Natural killer cell (primary cell): ENCODE measurements around the gene ASCL4. TPM values are rescaled to one million over a fixed set of nuclear protein-coding genes. Genes with fewer than 3 reads are reported as not detected.

Experiments
- ATAC-seq, 3 donors: fragments of 150-1000 bp in 2 of 3; fragments of 200-7000 bp in 1 of 3; cut with Tn5 transposase; 1 replicate in 1 of 3; 2 replicates in 2 of 3; pipeline ENCODE4 v1.10.0; 2021; ENCODE audit warnings: mild to moderate bottlenecking in 2 of 3, moderate library complexity in 2 of 3
- DNase-seq, 2 donors: peaks; one replicate each; pipeline versions ENCODE4 v3.0.0 to v3.0.0-alpha.2; 2013 to 2021; ENCODE audit warnings: mixed read lengths in 1 of 2
- H3K27ac ChIP-seq: one replicate; pipeline ENCODE4 v1.5.1; 2013; ENCODE audit warnings: mild to moderate bottlenecking, low read length
- H3K27me3 ChIP-seq: one replicate; pipeline ENCODE4 v1.6.1; 2013; ENCODE audit warnings: low read length; ENCODE audit not compliant: control insufficient read depth, insufficient read depth
- H3K36me3 ChIP-seq: one replicate; pipeline ENCODE4 v1.6.1; 2013; ENCODE audit warnings: low read length; ENCODE audit not compliant: control insufficient read depth, insufficient read depth
- H3K4me1 ChIP-seq: one replicate; pipeline ENCODE4 v1.6.1; 2013; ENCODE audit warnings: low read length; ENCODE audit not compliant: control insufficient read depth, insufficient read depth
- H3K4me3 ChIP-seq: one replicate; pipeline ENCODE4 v1.5.1; 2013; ENCODE audit warnings: low read length
- H3K9me3 ChIP-seq: one replicate; pipeline ENCODE4 v1.6.1; 2013; ENCODE audit warnings: low read length; ENCODE audit not compliant: control insufficient read depth, insufficient read depth
- H3K27ac Mint-ChIP-seq, 2 donors: one replicate each; pipeline ENCODE4 v1.8.0; 2022; ENCODE audit warnings: mild to moderate bottlenecking in 2 of 2, mixed read lengths in 2 of 2, moderate library complexity in 1 of 2
- H3K27me3 Mint-ChIP-seq, 2 donors: one replicate each; pipeline ENCODE4 v1.8.0; 2022; ENCODE audit warnings: low read depth in 2 of 2, mixed read lengths in 2 of 2
- H3K36me3 Mint-ChIP-seq: one replicate; pipeline ENCODE4 v1.8.0; 2022; ENCODE audit warnings: mixed read lengths
- H3K4me1 Mint-ChIP-seq, 2 donors: one replicate each; pipeline ENCODE4 v1.8.0; 2022; ENCODE audit warnings: mixed read lengths in 2 of 2
- H3K4me3 Mint-ChIP-seq: one replicate; pipeline ENCODE4 v1.8.0; 2022; ENCODE audit warnings: mild to moderate bottlenecking, moderate library complexity, mixed read lengths
- H3K9me3 Mint-ChIP-seq, 2 donors: one replicate each; pipeline ENCODE4 v1.8.0; 2022; ENCODE audit warnings: mixed read lengths in 2 of 2
- WGBS: methylation state at CpG from one replicate; pipeline ENCODE4 v1.1.7; 2013; ENCODE audit warnings: missing lambda C conversion rate; ENCODE audit not compliant: insufficient coverage; 5-methylcytosine and 5-hydroxymethylcytosine counted together
- intact Hi-C: fragments of 100-400 bp; cut with micrococcal nuclease; formaldehyde crosslinking; loops from one replicate; pipeline ENCODE4 v1.14.2; 2022
- total RNA-seq, 4 donors: library from RNA; stranded (reverse); fragments of 120-200 nt in 1 of 4; gene quantifications; one replicate each; pipeline versions ENCODE4 v1.2.3 to v1.2.4, GENCODE V29; 2013 to 2022
- TF ChIP-seq, protein P1 (sequence below): fragments of 200-600 bp; IDR thresholded peaks from one replicate; pipeline ENCODE4 v1.8.0; 2022; ENCODE audit warnings: antibody characterized with exemption

ASCL4 gene
- total RNA-seq, 3 donors from 2014 or later (not counting 1 experiment from before 2014, with no cell fraction given), result not detected

DNA sequence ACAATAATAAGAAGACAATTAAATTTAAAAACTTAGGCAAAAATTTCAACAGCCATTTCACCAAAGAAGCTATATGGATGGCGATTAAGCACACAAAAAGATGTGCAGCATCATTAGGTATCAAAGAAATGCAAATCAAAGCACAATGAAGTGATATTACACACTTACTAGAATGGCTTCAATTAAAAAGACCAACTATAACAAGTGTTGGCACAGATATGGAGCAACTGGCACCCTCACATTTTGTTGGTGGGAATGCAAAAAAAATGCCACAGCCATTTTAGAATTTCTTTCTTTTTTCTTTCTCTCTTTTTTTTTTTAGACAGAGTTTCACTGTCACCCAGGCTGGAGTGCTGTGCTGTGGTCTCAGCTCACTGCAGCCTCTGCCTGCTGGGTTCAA, 11.6 kb upstream of the ASCL4 start:
- no peak for DNase-seq
- Mint-ChIP-seq H3K27ac (peak overlapping the region in 1 of 2 donors; percentile 90), H3K4me3 (peak overlapping the region; percentile 11), H3K27me3 (peaks cover 9 to 13% of the 10 kb centered on the region in 2 donors), H3K4me1 (peaks cover 29 to 32% of the 10 kb centered on the region in 2 donors), H3K36me3 (no peaks in the 10 kb centered on the region), H3K9me3 (no peaks in the 10 kb centered on the region)
- TF ChIP-seq, protein P1, sequence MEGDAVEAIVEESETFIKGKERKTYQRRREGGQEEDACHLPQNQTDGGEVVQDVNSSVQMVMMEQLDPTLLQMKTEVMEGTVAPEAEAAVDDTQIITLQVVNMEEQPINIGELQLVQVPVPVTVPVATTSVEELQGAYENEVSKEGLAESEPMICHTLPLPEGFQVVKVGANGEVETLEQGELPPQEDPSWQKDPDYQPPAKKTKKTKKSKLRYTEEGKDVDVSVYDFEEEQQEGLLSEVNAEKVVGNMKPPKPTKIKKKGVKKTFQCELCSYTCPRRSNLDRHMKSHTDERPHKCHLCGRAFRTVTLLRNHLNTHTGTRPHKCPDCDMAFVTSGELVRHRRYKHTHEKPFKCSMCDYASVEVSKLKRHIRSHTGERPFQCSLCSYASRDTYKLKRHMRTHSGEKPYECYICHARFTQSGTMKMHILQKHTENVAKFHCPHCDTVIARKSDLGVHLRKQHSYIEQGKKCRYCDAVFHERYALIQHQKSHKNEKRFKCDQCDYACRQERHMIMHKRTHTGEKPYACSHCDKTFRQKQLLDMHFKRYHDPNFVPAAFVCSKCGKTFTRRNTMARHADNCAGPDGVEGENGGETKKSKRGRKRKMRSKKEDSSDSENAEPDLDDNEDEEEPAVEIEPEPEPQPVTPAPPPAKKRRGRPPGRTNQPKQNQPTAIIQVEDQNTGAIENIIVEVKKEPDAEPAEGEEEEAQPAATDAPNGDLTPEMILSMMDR, result no peak
- ATAC-seq, result no peak
- no peaks in the 10 kb centered on the region for H3K9me3 ChIP-seq
- H3K36me3 ChIP-seq, result peaks cover 6% of the 10 kb centered on the region
- 100% methylated on average over 1 of the region's 1 CpG for WGBS
- intact Hi-C loops, result no loop called here
- H3K27ac ChIP-seq, result no peak overlapping the region
- H3K27me3 ChIP-seq, result no peaks in the 10 kb centered on the region
- no peak overlapping the region for H3K4me3 ChIP-seq
- peaks cover 15% of the 10 kb centered on the region for H3K4me1 ChIP-seq

GRCh38 chr12:107764626-107765025, 9.9 kb upstream of the ASCL4 start:
- DNase-seq (no peak), ATAC-seq (no peak)
- H3K9me3 Mint-ChIP-seq, result no peaks in the 10 kb centered on the region
- H3K27me3 Mint-ChIP-seq, result peaks cover 9 to 13% of the 10 kb centered on the region in 2 donors
- 90% methylated on average over 1 of the region's 4 CpGs for WGBS
- Histone ChIP-seq H3K9me3 (no peaks in the 10 kb centered on the region), H3K4me1 (peaks cover 11% of the 10 kb centered on the region), H3K4me3 (no peak overlapping the region), H3K36me3 (no peaks in the 10 kb centered on the region), H3K27ac (no peak overlapping the region), H3K27me3 (no peaks in the 10 kb centered on the region)
- no peak overlapping the region for H3K4me3 Mint-ChIP-seq
- TF ChIP-seq, protein P1, result no peak
- peaks cover 15 to 16% of the 10 kb centered on the region in 2 donors for H3K4me1 Mint-ChIP-seq
- intact Hi-C loops, result no loop called here
- no peaks in the 10 kb centered on the region for H3K36me3 Mint-ChIP-seq
- no peak overlapping the region for H3K27ac Mint-ChIP-seq

DNA sequence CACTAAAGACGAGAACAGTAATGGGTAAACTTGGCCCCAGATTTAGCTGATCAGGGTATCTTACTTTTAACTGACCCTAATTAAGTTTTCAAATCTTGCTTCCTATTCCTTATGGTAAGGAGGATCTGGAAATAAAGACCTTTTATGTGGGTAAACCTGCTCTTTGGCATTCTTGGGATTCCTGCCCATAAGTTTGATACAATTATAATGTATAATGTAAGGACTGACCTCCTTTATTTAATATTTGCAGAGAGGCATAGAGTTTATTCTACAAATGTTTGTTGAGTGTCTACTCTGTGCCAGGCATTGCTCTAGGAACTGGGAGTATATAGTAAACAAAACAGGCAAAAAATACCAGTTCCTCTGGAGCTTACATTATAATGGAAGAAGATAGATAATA, 9.2 kb upstream of the ASCL4 start:
- Mint-ChIP-seq H3K9me3 (no peaks in the 10 kb centered on the region), H3K27ac (no peak overlapping the region), H3K36me3 (no peaks in the 10 kb centered on the region), H3K4me1 (peaks cover 8 to 9% of the 10 kb centered on the region in 2 donors), H3K27me3 (peaks cover 9 to 13% of the 10 kb centered on the region in 2 donors), H3K4me3 (no peak overlapping the region)
- H3K4me1 ChIP-seq, result peaks cover 8% of the 10 kb centered on the region
- no peak overlapping the region for H3K4me3 ChIP-seq
- no peak overlapping the region for H3K27ac ChIP-seq
- intact Hi-C loops, result no loop called here
- TF ChIP-seq, protein P1, result no peak
- 86% methylated on average over 1 of the region's 1 CpG for WGBS
- H3K9me3 ChIP-seq, result no peaks in the 10 kb centered on the region
- no peaks in the 10 kb centered on the region for H3K27me3 ChIP-seq
- no peak for DNase-seq
- H3K36me3 ChIP-seq, result no peaks in the 10 kb centered on the region
- no peak for ATAC-seq

DNA sequence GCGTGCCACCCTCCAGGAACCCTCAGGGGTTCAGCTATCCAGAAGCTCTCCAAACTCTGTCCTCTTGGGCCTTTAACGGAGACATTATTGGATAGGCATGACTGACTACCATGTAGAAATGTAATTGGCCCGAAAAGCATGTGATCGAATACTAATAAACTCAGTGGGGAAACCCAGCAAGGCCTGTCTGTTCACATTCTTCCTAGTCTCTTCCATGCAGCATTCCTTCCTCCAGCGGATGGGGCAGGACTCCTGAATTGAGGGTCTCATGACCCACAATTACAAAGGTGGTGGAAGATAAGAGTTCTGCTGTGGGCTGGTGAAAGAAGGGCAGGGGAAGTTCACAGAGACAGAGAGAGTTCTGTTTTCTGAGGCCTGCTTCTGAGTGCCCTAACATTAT, 7.0 kb upstream of the ASCL4 start:
- Mint-ChIP-seq H3K9me3 (no peaks in the 10 kb centered on the region), H3K36me3 (no peaks in the 10 kb centered on the region), H3K27ac (no peak overlapping the region), H3K4me3 (no peak overlapping the region), H3K27me3 (peaks cover 9 to 20% of the 10 kb centered on the region in 2 donors), H3K4me1 (no peaks in the 10 kb centered on the region)
- Histone ChIP-seq H3K9me3 (no peaks in the 10 kb centered on the region), H3K4me3 (no peak overlapping the region), H3K27me3 (peaks cover 2% of the 10 kb centered on the region), H3K36me3 (no peaks in the 10 kb centered on the region), H3K4me1 (no peaks in the 10 kb centered on the region), H3K27ac (no peak overlapping the region)
- TF ChIP-seq, protein P1, result no peak
- DNase-seq, result no peak
- no peak for ATAC-seq
- WGBS, result 83% methylated on average over 4 of the region's 5 CpGs
- intact Hi-C loops, result no loop called here
